ENCODE results near the gene KDM1A. TPM values are rescaled to one million over a fixed set of nuclear protein-coding genes. Genes with fewer than 3 reads are reported as not detected.

Gene KDM1A
- total RNA-seq, 1 donor from 2014 or later = 86.6 TPM

DNA sequence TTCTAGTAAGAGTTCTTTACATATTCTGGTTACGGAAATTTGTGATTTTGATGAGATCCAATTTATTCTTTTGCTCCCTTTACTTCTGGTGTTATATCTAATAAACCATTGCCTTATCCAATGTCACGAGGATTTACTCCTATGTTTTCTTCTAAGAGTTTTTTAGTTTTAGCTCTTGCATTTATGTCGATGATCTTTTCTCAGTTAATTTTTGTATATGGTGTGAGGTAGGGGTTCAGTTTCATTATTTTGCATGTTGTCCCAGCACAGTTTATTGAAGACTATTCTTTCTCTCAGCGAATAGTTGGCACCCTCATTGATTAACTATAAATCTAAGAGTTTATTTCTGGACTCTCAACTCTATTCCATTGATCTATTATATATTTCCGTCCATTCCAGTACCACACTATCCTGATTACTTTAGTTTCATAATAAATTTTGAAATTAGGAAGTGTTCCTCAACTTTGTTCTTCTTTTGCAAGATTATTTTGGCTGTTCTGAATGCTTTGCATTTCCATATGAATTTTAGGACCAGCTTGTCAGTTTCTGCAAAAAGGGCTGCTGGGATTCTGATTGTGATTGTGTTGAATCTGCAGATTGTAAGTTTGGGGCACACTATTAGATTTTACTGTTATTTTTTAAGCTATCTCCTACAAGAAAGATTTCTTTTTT, 4.0 kb downstream of the KDM1A start:
- Mint-ChIP-seq H3K27me3 (no peaks in the 10 kb centered on the region), H3K36me3 (ENCODE audit: low read depth) (peaks cover 27% of the 10 kb centered on the region), H3K9me3 (peaks cover 9% of the 10 kb centered on the region), H3K4me3 (no peak overlapping the region), H3K27ac (no peak overlapping the region), H3K4me1 (peaks cover 36% of the 10 kb centered on the region)
- intact Hi-C loops (cut with micrococcal nuclease) = no loop called here
- DNase-seq = no peak

GRCh38 chr1:23026568-23026967, 7.3 kb downstream of the KDM1A start:
- H3K4me3 Mint-ChIP-seq = no peak overlapping the region
- H3K4me1 Mint-ChIP-seq = peaks cover 32% of the 10 kb centered on the region
- DNase-seq = no peak
- peaks cover 23% of the 10 kb centered on the region for H3K36me3 Mint-ChIP-seq (ENCODE audit: low read depth)
- intact Hi-C loops (cut with micrococcal nuclease) = no loop called here
- no peak overlapping the region for H3K27ac Mint-ChIP-seq
- H3K9me3 Mint-ChIP-seq = peaks cover 9% of the 10 kb centered on the region
- H3K27me3 Mint-ChIP-seq = no peaks in the 10 kb centered on the region

DNA sequence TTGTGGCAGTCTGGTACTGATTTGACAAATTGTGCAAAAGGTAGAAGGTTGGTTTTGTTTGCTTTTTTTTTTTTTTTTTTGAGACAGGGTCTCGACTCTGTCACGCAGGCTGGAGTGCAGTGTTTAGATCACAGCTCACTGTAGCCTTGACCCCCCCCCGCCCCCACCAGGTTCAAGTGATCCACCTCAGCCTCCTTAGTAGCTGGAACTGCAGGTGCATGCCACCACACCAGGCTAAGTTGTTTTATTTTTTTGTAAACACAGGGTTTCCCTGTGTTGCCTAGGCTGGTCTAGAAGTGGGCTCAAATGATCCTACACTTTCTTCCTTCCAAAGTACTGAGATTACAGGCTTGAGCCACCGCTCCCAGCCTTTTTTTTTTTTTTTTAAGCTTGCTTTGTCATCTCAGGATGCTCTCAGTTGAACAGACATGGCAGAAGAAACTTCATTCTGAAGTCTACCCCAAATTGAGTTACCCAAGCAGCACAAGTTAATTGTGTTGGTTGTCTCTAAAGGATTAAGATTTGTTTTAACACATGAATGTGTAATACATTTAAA, 8.2 kb downstream of the KDM1A start:
- H3K27me3 Mint-ChIP-seq = no peaks in the 10 kb centered on the region
- peaks cover 32% of the 10 kb centered on the region for H3K4me1 Mint-ChIP-seq
- peaks cover 9% of the 10 kb centered on the region for H3K9me3 Mint-ChIP-seq
- intact Hi-C loops (cut with micrococcal nuclease) = no loop called here
- no peak for DNase-seq
- peaks cover 18% of the 10 kb centered on the region for H3K36me3 Mint-ChIP-seq (ENCODE audit: low read depth)
- H3K4me3 Mint-ChIP-seq = no peak overlapping the region
- no peak overlapping the region for H3K27ac Mint-ChIP-seq

DNA sequence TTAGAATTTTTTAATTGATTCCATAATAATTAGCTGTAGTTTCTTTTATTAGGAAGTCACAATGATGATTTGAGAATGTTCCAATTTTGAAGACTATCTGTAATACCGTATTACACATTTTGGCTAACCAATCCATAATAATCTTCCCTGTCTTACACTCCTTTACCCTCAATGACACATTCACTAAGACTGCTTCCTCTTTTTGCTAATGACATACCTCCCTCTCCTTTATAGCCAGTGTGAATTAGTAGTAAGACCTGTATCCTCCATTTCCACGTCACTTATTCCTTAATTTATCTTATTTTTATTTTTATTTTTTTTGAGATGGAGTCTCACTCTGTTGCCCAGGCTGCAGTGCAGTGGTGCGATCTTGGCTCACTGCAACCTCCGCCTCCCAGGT, 10.1 kb downstream of the KDM1A start:
- Mint-ChIP-seq H3K27ac (no peak overlapping the region), H3K4me1 (peaks cover 27% of the 10 kb centered on the region), H3K4me3 (no peak overlapping the region), H3K27me3 (no peaks in the 10 kb centered on the region), H3K36me3 (ENCODE audit: low read depth) (peaks cover 7% of the 10 kb centered on the region), H3K9me3 (peaks cover 3% of the 10 kb centered on the region)
- intact Hi-C loops (cut with micrococcal nuclease) = no loop called here
- no peak for DNase-seq

DNA sequence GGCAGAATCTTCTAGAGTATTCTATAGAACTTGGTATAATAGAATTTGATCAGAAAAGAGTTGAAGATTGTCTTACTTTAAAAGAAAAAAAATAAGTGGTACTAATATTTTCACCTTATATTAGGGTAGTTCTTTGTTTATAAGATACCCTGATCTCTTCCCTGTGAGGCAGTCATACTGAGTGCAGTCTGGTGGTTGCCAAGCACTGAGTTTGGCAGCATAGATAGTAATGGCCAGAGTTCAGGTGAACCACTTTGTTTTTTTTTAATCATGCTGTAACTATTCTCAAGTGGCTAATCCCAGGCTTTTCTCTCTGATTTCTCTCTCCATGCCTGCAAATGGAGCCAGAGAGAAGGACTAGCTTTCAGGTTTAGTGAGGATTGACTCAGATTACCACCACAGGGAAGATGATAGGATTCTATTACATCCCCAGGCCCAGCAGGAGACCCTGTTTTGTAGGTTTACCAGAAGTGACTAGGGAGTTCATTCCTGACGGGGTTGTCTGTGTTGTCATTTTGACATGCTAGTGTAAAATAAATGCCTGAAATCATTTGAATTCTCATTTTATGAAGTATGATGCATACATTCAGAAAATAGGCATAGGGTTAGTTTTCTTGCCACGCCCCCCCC, 16.7 kb downstream of the KDM1A start:
- intact Hi-C loops (cut with micrococcal nuclease) = no loop called here
- peaks cover 23% of the 10 kb centered on the region for H3K4me1 Mint-ChIP-seq
- DNase-seq = no peak
- H3K4me3 Mint-ChIP-seq = no peak overlapping the region
- no peaks in the 10 kb centered on the region for H3K27me3 Mint-ChIP-seq
- H3K27ac Mint-ChIP-seq = no peak overlapping the region
- H3K9me3 Mint-ChIP-seq = no peaks in the 10 kb centered on the region
- peaks cover 14% of the 10 kb centered on the region for H3K36me3 Mint-ChIP-seq (ENCODE audit: low read depth)

DNA sequence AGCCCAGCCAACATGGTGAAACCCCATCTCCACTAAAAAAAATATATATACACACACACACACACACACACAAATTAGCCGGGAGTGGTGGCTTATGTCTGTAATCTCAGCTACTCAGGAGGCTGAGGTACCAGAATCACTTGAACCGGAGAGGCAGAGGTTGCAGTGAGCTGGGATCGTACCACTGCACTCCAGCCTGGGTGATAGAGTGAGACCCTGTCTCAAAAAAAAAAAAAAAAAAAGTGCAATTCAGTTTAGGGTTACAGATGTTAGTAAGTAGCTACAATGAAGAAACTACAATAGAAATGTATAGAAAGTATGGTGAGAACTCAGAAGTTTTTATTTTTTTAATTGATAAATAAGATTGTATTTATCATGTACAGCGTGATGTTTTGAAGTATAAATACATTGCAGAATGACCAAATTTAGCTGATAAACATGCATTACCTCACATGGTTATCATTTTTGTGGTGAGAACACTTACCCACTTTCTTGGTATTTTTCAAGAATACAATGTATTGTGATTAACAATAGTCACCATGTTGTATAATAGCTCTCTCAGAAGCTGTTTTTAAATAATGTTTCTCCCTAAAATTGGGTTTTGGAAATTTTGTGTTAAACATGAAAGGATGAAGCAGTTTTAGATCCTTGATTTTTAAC, 17.9 kb downstream of the KDM1A start:
- no peak for DNase-seq
- no peak overlapping the region for H3K27ac Mint-ChIP-seq
- H3K9me3 Mint-ChIP-seq = no peaks in the 10 kb centered on the region
- peaks cover 14% of the 10 kb centered on the region for H3K36me3 Mint-ChIP-seq (ENCODE audit: low read depth)
- H3K27me3 Mint-ChIP-seq = no peaks in the 10 kb centered on the region
- intact Hi-C loops (cut with micrococcal nuclease) = no loop called here
- no peak overlapping the region for H3K4me3 Mint-ChIP-seq
- peaks cover 21% of the 10 kb centered on the region for H3K4me1 Mint-ChIP-seq

DNA sequence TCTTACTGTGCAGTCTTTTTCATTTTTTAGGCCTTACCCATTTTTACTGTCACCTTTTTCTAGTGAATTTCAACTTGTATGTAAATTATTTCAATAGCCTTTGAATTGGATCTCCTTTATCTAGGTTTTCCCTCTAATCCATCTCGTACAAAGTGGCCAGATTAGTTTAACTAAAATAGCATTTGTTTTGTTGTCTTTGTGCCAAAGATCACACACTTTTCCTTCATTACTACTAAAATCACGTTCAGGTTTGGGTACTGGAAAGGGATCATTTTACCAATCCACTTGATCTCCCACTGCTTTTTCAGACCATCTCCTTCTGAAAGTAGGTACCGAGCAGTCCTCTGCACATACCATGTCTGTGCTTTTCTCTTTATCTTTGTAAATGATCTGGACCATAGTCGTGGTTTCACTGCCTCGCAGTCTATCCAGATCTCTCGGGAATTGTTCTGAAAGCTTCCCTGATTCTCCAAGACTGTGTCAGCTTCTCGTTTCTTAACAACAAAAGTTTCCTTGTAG, 20.1 kb downstream of the KDM1A start:
- H3K4me3 Mint-ChIP-seq = no peak overlapping the region
- H3K27me3 Mint-ChIP-seq = no peaks in the 10 kb centered on the region
- no peak overlapping the region for H3K27ac Mint-ChIP-seq
- H3K4me1 Mint-ChIP-seq = peaks cover 24% of the 10 kb centered on the region
- H3K9me3 Mint-ChIP-seq = no peaks in the 10 kb centered on the region
- DNase-seq = no peak
- H3K36me3 Mint-ChIP-seq (ENCODE audit: low read depth) = peaks cover 11% of the 10 kb centered on the region
- intact Hi-C loops (cut with micrococcal nuclease) = no loop called here

- intact Hi-C loops (cut with micrococcal nuclease) = no loop called here
- Mint-ChIP-seq H3K4me3 (no peak overlapping the region), H3K36me3 (ENCODE audit: low read depth) (peaks cover 16% of the 10 kb centered on the region), H3K27ac (no peak overlapping the region), H3K27me3 (no peaks in the 10 kb centered on the region), H3K9me3 (no peaks in the 10 kb centered on the region), H3K4me1 (peaks cover 30% of the 10 kb centered on the region)
- DNase-seq = no peak
Measured at GRCh38 chr1:23040509-23040908, 21.2 kb downstream of the KDM1A start.

- no peak overlapping the region for H3K27ac Mint-ChIP-seq
- peaks cover 18% of the 10 kb centered on the region for H3K36me3 Mint-ChIP-seq (ENCODE audit: low read depth)
Measured at GRCh38 chr1:23044035-23044434, 24.8 kb downstream of the KDM1A start.

GRCh38 chr1:23050201-23050600, 30.9 kb downstream of the KDM1A start:
- no peak for DNase-seq
- Mint-ChIP-seq H3K27ac (no peak overlapping the region), H3K4me1 (peaks cover 14% of the 10 kb centered on the region), H3K9me3 (no peaks in the 10 kb centered on the region), H3K4me3 (no peak overlapping the region), H3K36me3 (ENCODE audit: low read depth) (peaks cover 21% of the 10 kb centered on the region), H3K27me3 (no peaks in the 10 kb centered on the region)
- intact Hi-C loops (cut with micrococcal nuclease) = no loop called here

More at GRCh38 chr1:23044035-23044434, 24.8 kb downstream of the KDM1A start:
- DNase-seq = no peak
- Mint-ChIP-seq H3K9me3 (no peaks in the 10 kb centered on the region), H3K4me1 (peaks cover 32% of the 10 kb centered on the region), H3K27me3 (no peaks in the 10 kb centered on the region), H3K4me3 (no peak overlapping the region)
- intact Hi-C loops (cut with micrococcal nuclease) = no loop called here

DNA sequence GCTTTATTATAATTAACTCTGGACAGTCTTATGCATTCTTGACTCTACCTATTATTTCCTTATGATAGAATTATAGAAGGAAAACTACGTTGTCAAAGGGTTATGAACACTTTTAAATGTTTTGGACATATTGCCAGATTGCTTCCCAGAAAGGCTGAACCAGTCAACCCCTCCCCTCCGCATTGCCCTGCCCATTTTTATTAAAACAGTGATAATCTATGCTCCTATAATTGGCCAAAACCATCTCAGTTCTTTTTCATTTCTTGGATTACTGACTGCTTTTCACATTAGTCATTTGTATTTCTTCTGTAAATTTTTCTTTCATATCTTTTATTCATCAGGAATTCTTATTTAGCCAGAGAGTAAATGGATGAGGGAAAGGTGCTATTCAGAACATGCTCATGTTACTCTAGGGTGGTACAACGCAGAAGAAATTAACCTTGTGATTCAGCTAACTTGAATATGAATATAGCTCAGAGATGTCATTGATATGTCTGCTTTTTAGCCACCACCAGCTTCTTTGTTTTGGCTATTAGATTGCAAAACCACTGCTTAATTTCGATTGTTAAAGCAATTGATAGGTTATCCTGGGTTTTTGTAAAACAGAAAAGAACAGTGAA, 32.1 kb downstream of the KDM1A start:
- intact Hi-C loops (cut with micrococcal nuclease) = no loop called here
- no peak overlapping the region for H3K27ac Mint-ChIP-seq
- peaks cover 23% of the 10 kb centered on the region for H3K36me3 Mint-ChIP-seq (ENCODE audit: low read depth)
- H3K4me1 Mint-ChIP-seq = peaks cover 3% of the 10 kb centered on the region
- H3K27me3 Mint-ChIP-seq = no peaks in the 10 kb centered on the region
- H3K9me3 Mint-ChIP-seq = no peaks in the 10 kb centered on the region
- no peak overlapping the region for H3K4me3 Mint-ChIP-seq
- no peak for DNase-seq

DNA sequence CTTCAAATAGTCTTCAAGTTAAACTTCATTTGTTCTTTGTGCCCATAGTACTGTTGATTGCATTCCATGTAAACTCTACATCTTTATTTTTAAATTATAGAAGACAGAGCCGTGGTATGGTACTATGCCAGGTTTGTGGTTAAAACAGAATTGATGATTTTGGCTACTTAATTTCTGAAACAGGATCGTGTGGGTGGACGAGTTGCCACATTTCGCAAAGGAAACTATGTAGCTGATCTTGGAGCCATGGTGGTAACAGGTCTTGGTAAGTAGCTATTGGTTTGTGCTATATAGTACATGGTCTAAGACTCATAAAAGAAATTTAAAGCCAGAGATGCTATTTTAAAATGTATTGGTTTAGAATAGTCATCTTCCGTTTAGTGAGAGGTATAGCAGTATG, 38.0 kb downstream of the KDM1A start:
- no peak overlapping the region for H3K4me3 Mint-ChIP-seq
- intact Hi-C loops (cut with micrococcal nuclease) = no loop called here
- DNase-seq = no peak

DNA sequence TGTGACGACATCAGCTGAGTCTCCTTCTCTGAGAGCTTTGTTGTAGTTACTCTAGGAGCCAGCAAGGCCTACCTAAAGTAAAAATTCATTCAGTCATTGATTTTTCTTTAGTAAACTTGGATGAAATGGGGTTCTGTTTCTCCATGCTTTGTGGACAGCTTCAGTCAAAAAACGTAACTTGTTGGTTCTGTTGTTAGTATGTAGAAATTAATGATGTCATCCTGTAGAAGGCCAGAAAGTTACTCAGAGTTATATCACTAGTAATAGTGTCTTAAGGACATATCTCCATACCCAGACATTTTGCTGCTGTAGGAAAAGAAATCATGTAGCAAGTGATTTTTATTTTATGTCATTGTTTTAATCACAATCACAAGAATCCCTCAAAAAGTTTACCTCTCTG, 43.0 kb downstream of the KDM1A start:
- peaks cover 2% of the 10 kb centered on the region for H3K4me1 Mint-ChIP-seq
- H3K27me3 Mint-ChIP-seq = no peaks in the 10 kb centered on the region
- H3K27ac Mint-ChIP-seq = no peak overlapping the region
- H3K36me3 Mint-ChIP-seq (ENCODE audit: low read depth) = peaks cover 67% of the 10 kb centered on the region
- no peak for DNase-seq
- H3K9me3 Mint-ChIP-seq = no peaks in the 10 kb centered on the region
- intact Hi-C loops (cut with micrococcal nuclease) = no loop called here
- no peak overlapping the region for H3K4me3 Mint-ChIP-seq

More for the DNA sequence above, 38.0 kb downstream of the KDM1A start:
- H3K27me3 Mint-ChIP-seq = no peaks in the 10 kb centered on the region
- H3K9me3 Mint-ChIP-seq = no peaks in the 10 kb centered on the region
- no peaks in the 10 kb centered on the region for H3K4me1 Mint-ChIP-seq
- no peak overlapping the region for H3K27ac Mint-ChIP-seq
- H3K36me3 Mint-ChIP-seq (ENCODE audit: low read depth) = peaks cover 51% of the 10 kb centered on the region

DNA sequence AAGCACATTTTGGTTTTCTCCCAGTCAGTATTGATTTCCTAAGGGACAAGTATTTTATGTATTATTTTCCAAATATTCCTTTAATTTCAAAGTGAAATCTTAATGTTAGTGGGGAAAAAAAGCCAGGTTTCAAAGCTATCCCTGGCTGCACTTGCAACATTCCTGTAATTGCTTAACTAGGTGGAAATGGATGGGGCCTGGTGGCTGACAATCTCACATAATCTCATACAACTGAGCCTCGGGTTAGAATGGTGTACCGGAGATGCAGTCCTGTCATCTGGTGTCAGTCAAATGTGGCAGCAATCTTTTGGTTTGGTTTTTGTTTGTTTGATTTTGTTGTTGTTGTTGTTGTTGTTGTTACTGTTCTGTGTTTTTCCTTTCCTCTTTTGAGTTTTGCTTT, 46.1 kb downstream of the KDM1A start:
- Mint-ChIP-seq H3K4me1 (peaks cover 2% of the 10 kb centered on the region), H3K36me3 (ENCODE audit: low read depth) (peaks cover 66% of the 10 kb centered on the region)
- intact Hi-C loops (cut with micrococcal nuclease) = no loop called here

More for the DNA sequence above, 46.1 kb downstream of the KDM1A start:
- no peak overlapping the region for H3K27ac Mint-ChIP-seq
- no peak overlapping the region for H3K4me3 Mint-ChIP-seq
- DNase-seq = no peak
- no peaks in the 10 kb centered on the region for H3K27me3 Mint-ChIP-seq
- H3K9me3 Mint-ChIP-seq = no peaks in the 10 kb centered on the region

All from activated CD4-positive, alpha-beta T cell treated with anti-CD3 and anti-CD28 coated beads, Interleukin-2, amount 10 ng/mL, durations not matched to agents 24 days and 14 days (primary cell).